Large intestine (tissue), 12 donors: ENCODE results near the gene ANKRD61. TPM values are rescaled to one million over a fixed set of nuclear protein-coding genes. Genes with fewer than 3 reads are reported as not detected.
"Not testable (repeated sequence)": the region's sequence is repeated elsewhere in the genome, so short reads cannot be mapped to it uniquely, and the experiment has no call there.

Source experiments
- DNase-seq, 2 donors: peaks; one replicate each; pipeline versions ENCODE4 v3.0.0 to v3.0.0-alpha.2; 2013
- H3K27ac ChIP-seq: one replicate; pipeline ENCODE4 v1.5.1; 2013; ENCODE audit warnings: low read length
- H3K27me3 ChIP-seq: 2 replicates; pipeline ENCODE4 v1.6.1; 2013; ENCODE audit warnings: low read length; ENCODE audit not compliant: control insufficient read depth, insufficient read depth
- H3K36me3 ChIP-seq: 2 replicates; pipeline ENCODE4 v1.6.1; 2013; ENCODE audit warnings: low read length; ENCODE audit not compliant: control insufficient read depth, insufficient read depth
- H3K4me1 ChIP-seq: one replicate; pipeline ENCODE4 v1.6.1; 2013; ENCODE audit warnings: low read length; ENCODE audit not compliant: control insufficient read depth, insufficient read depth
- H3K4me3 ChIP-seq: one replicate; pipeline ENCODE4 v1.5.1; 2013; ENCODE audit warnings: low read length
- H3K9me3 ChIP-seq: one replicate; pipeline ENCODE4 v1.6.1; 2013; ENCODE audit warnings: mild to moderate bottlenecking, low read depth, low read length, moderate library complexity; ENCODE audit not compliant: control insufficient read depth
- WGBS: methylation state at CpG from one replicate; pipeline ENCODE4 v1.1.5; 2013; ENCODE audit warnings: low lambda C conversion rate; ENCODE audit not compliant: insufficient coverage; 5-methylcytosine and 5-hydroxymethylcytosine counted together
- long read RNA-seq, 11 donors: transcript quantifications; one replicate each; lab custom pipeline, GENCODE V29; 2026
- polyA plus RNA-seq: library from polyadenylated mRNA; unstranded; fragments of 120-200 nt; gene quantifications from one replicate; pipeline ENCODE4 v1.2.1, GENCODE V29; 2013

The ANKRD61 gene
- polyA plus RNA-seq = 2.4 TPM
- long read RNA-seq, donor 1 = 0 reads
- long read RNA-seq, donor 2, partial matches to known transcripts = 47 of 64 reads
- long read RNA-seq, donor 2, other reads (novel, unspliced or antisense) = 17 of 64 reads
- long read RNA-seq, donor 3, partial matches to known transcripts = 45 of 81 reads
- long read RNA-seq, donor 3, other reads (novel, unspliced or antisense) = 36 of 81 reads
- long read RNA-seq, donor 4 = 0 reads
- long read RNA-seq, donor 5 = 0 reads
- long read RNA-seq, donor 6, partial matches to known transcripts = 54 of 59 reads
- long read RNA-seq, donor 6, other reads (novel, unspliced or antisense) = 5 of 59 reads
- long read RNA-seq, donor 7, partial matches to known transcripts = 8 of 18 reads
- long read RNA-seq, donor 7, other reads (novel, unspliced or antisense) = 10 of 18 reads
- long read RNA-seq, donor 8 = 0 reads
- long read RNA-seq, donor 9 = 0 reads
- long read RNA-seq, donor 10 = 0 reads
- long read RNA-seq, donor 11, partial matches to known transcripts = 59 of 70 reads
- long read RNA-seq, donor 11, other reads (novel, unspliced or antisense) = 11 of 70 reads

GRCh38 chr7:6030988-6031387, at the start of gene ANKRD61:
TSS of gene ANKRD61 (plus strand) at chr7:6031376. CDS start at chr7:6031376, 0 bp downstream.
- H3K4me1 ChIP-seq = no peaks in the 10 kb centered on the region
- peaks cover 74% of the 10 kb centered on the region for H3K36me3 ChIP-seq
- 100% methylated on average over 1 of the region's 2 CpGs for WGBS
- H3K27me3 ChIP-seq = no peaks in the 10 kb centered on the region
- no peak within 1 kb of the TSS for H3K27ac ChIP-seq
- DNase-seq = no peak
- H3K9me3 ChIP-seq = no peaks in the 10 kb centered on the region
- H3K4me3 ChIP-seq = no peak within 1 kb of the TSS

- H3K27me3 ChIP-seq, H3K4me1 ChIP-seq, H3K4me3 ChIP-seq, H3K9me3 ChIP-seq, DNase-seq, H3K27ac ChIP-seq: not testable (repeated sequence)
- WGBS = no CpG with 5 or more reads among the region's 15 CpGs
- H3K36me3 ChIP-seq = peaks cover 22% of the 10 kb centered on the region
Measured at GRCh38 chr7:5987061-5987460, 44.1 kb upstream of the ANKRD61 start.

GRCh38 chr7:5997210-5997808, 33.9 kb upstream of the ANKRD61 start:
- no peaks in the 10 kb centered on the region for H3K4me1 ChIP-seq
- H3K27me3 ChIP-seq = no peaks in the 10 kb centered on the region
- H3K36me3 ChIP-seq = peaks cover 37% of the 10 kb centered on the region
- DNase-seq = peak; percentile 37 to 51
- H3K9me3 ChIP-seq = no peaks in the 10 kb centered on the region
- no peak overlapping the region for H3K27ac ChIP-seq
- H3K4me3 ChIP-seq = no peak overlapping the region
- 100% methylated on average over 1 of the region's 10 CpGs for WGBS

- Histone ChIP-seq H3K27ac (no peak overlapping the region), H3K27me3 (no peaks in the 10 kb centered on the region), H3K9me3 (no peaks in the 10 kb centered on the region), H3K4me1 (peaks cover 2% of the 10 kb centered on the region), H3K4me3 (no peak overlapping the region), H3K36me3 (peaks cover 9% of the 10 kb centered on the region)
- no peak for DNase-seq
- WGBS = 67% methylated on average over 1 of the region's 4 CpGs
Measured at GRCh38 chr7:6007386-6007785, 23.8 kb upstream of the ANKRD61 start.

GRCh38 chr7:6007835-6008590, 23.2 kb upstream of the ANKRD61 start:
- not testable (repeated sequence) for H3K27ac ChIP-seq, H3K27me3 ChIP-seq, DNase-seq, H3K36me3 ChIP-seq, H3K9me3 ChIP-seq, H3K4me1 ChIP-seq
- H3K4me3 ChIP-seq = peak overlapping the region; percentile 78
- WGBS = 100% methylated on average over 1 of the region's 27 CpGs

- Histone ChIP-seq H3K27me3 (no peaks in the 10 kb centered on the region), H3K4me3 (peak within 1 kb of the TSS; percentile 78), H3K4me1 (peaks cover 8% of the 10 kb centered on the region), H3K36me3 (peaks cover 6% of the 10 kb centered on the region), H3K27ac (peak within 1 kb of the TSS; percentile 80), H3K9me3 (no peaks in the 10 kb centered on the region)
- WGBS = 0% methylated on average over 2 of the region's 84 CpGs
- DNase-seq = peak; percentile 99 to 100
Measured at GRCh38 chr7:6008668-6009611, 22.2 kb upstream of the ANKRD61 start, which contains the start of the genes AIMP2 and PMS2. TSS of gene AIMP2 (plus strand) at chr7:6009272. CDS start at chr7:6009364, 92 bp downstream. TSS of gene PMS2 (minus strand) at chr7:6009049. CDS start at chr7:6009019, 30 bp downstream.

- H3K36me3 ChIP-seq, H3K4me1 ChIP-seq, DNase-seq, H3K9me3 ChIP-seq, H3K27me3 ChIP-seq, H3K4me3 ChIP-seq, H3K27ac ChIP-seq: not testable (repeated sequence)
- WGBS = no CpG with 5 or more reads among the region's 8 CpGs
Measured at GRCh38 chr7:6010370-6010769, 20.8 kb upstream of the ANKRD61 start.

- H3K9me3 ChIP-seq = no peaks in the 10 kb centered on the region
- no peak for DNase-seq
- no CpG with 5 or more reads among the region's 2 CpGs for WGBS
- peak overlapping the region; percentile 87 for H3K27ac ChIP-seq
- H3K4me1 ChIP-seq = peaks cover 8% of the 10 kb centered on the region
- H3K27me3 ChIP-seq = no peaks in the 10 kb centered on the region
- peaks cover 19% of the 10 kb centered on the region for H3K36me3 ChIP-seq
- no peak overlapping the region for H3K4me3 ChIP-seq
Measured at GRCh38 chr7:6011541-6011940, 19.6 kb upstream of the ANKRD61 start.

GRCh38 chr7:6012355-6013104, 18.6 kb upstream of the ANKRD61 start:
- H3K4me1 ChIP-seq = peaks cover 8% of the 10 kb centered on the region
- no peak overlapping the region for H3K4me3 ChIP-seq
- no peaks in the 10 kb centered on the region for H3K9me3 ChIP-seq
- peaks cover 28% of the 10 kb centered on the region for H3K36me3 ChIP-seq
- H3K27ac ChIP-seq = peak overlapping the region; percentile 87
- H3K27me3 ChIP-seq = no peaks in the 10 kb centered on the region
- WGBS = 50% methylated on average over 6 of the region's 14 CpGs
- DNase-seq = peak; percentile 86 to 93
